IPS-NIHi7 (cell line): ENCODE measurements around the gene FZD1.
A peak's percentile ranks its signal among the peaks of the same experiment; 100 is the strongest.

Experiments used
- DNase-seq: peaks from one replicate; pipeline ENCODE4 v3.0.0; 2012; ENCODE audit warnings: mixed read lengths; ENCODE audit errors: extremely low spot score

FZD1 gene

DNA sequence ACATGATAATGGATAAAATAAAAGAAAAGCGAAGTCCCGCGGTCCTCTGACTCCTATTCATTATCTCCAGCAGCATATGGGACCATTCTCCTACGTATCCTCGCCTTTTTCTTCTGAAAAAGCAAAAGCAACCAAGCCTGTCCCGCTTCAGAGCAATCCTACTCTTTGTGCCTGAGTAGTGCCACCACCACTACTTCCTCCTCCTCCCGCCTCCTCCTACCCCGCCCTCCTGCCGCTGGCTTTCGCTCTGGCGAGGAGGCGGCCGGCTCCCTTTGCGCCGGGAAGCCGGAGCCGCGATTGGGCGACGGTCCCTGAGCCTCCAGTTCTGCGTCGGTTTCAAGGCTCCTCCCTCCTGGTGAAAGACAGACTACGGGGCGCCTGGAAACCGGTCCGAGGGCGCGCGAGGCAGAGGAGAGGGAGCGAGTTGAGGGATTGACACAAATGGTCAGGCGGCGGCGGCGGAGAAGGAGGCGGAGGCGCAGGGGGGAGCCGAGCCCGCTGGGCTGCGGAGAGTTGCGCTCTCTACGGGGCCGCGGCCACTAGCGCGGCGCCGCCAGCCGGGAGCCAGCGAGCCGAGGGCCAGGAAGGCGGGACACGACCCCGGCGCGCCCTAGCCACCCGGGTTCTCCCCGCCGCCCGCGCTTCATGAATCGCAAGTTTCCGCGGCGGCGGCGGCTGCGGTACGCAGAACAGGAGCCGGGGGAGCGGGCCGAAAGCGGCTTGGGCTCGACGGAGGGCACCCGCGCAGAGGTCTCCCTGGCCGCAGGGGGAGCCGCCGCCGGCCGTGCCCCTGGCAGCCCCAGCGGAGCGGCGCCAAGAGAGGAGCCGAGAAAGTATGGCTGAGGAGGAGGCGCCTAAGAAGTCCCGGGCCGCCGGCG, at the start of gene FZD1:
TSS of gene FZD1 (plus strand) at position 388 of the 878 bp plus-strand sequence. CDS start at position 836, 448 bp downstream.
- DNase-seq: peak; percentile 91

DNA sequence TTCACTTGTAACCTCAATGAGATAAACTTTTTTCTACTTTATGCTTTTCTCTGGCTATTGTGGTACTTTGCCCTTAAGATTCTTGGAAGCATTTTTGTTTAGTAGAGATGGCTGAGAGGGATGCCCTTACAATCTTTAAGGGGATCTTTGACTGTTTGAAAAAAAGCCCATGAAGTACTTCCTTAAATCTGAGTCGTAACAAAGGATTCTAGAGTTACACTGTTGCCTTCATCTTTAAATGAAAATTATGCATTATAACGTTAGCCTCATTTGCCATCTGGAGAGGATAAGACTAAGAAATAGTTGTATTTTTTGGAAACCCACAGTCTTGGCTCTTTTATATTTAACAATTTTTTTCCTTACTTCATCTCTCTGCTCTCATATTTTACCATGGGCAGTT, 37.8 kb upstream of the FZD1 start:
- DNase-seq: no peak

DNA sequence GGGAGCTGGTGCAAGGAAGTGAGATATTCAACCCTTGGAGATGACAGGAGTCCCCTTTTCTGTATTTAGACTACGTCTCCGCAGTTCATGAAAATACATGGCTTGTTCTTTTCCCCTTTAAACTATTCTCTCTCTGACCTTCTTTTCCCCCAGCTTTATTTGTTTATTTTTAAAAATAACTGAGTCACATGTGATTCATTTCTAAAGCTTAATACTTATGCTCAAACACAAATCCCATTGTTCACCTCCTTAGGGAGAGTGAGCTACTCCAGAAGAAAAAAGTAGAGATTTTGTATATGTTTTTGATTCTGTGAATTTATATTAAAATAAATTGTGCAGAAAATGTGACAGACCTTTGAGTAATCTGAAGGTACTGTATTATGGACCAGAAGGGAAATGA, 35.9 kb upstream of the FZD1 start:
- no peak for DNase-seq

- DNase-seq: no peak
Measured at GRCh38 chr7:91228927-91229558, 35.2 kb upstream of the FZD1 start.

- no peak for DNase-seq
Measured at GRCh38 chr7:91230100-91230499, 34.1 kb upstream of the FZD1 start.

- DNase-seq: no peak
Measured at GRCh38 chr7:91230503-91230902, 33.7 kb upstream of the FZD1 start.

DNA sequence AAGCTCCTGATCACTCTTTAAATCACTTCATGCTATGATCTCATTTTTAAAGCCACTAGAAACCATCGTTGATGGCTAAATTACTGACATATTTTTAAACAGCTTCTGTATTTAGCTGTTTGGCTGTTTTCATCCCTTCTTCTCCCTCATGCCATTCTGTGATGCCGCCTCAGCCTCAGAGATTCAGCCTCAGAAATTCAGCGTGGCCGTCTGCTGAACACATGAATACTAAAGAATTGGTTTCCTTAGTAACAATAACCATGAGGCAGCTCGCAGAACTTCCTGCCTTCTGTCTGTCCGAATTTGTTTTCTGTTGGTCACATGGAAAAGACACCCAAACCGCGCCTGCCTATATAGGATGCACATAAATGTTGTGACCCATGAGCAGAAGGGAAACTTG, 31.0 kb upstream of the FZD1 start:
- DNase-seq: no peak

DNA sequence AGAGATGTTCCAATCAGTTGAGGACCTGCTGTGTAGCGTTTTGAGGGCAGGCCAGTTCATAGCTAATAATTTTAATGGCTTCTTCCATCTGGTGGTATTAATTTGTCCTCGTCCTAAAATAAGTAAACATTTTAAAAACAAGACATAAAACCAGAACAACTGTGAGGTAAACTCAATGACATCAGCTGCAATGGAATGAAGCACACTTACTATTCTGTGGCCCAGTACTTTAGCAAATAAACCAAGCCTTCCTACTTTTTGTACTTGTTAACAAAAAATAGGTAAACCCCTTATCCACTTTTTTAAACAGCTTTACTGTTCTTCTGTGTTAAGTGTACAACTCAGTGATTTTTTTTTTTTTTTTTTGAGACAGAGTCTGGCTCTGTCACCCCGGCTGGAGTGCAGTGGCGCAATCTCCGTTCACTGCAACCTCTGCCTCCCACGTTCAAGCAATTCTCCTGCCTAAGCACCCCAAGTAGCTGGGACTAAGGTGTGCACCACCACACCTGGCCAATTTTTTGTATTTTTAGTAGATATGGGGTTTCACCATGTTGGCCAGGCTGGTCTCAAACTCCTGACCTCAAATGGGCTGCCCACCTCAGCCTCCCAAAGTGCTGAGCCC, 28.9 kb upstream of the FZD1 start:
- no peak for DNase-seq

GRCh38 chr7:91239171-91239604, 25.0 kb upstream of the FZD1 start:
- no peak for DNase-seq

DNA sequence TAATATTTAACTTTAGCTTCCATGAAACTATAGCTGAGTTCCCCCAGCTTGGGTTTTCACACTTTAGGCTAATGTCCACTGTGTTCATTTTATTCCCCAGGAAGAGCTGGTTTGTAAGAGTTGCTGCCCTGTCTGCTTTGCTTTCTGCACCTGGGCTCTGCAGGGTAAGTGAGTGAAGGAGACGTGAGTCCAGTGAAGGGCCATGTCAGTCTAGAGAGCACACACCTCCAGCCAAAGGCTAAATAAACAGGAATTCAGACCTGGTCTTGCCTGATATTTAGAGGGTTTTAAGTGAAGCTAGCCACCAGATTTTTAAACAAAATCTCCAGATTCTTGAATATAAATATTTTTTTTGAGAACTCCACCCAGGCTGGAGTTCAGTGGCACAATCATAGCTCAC, 24.5 kb upstream of the FZD1 start:
- no peak for DNase-seq

DNA sequence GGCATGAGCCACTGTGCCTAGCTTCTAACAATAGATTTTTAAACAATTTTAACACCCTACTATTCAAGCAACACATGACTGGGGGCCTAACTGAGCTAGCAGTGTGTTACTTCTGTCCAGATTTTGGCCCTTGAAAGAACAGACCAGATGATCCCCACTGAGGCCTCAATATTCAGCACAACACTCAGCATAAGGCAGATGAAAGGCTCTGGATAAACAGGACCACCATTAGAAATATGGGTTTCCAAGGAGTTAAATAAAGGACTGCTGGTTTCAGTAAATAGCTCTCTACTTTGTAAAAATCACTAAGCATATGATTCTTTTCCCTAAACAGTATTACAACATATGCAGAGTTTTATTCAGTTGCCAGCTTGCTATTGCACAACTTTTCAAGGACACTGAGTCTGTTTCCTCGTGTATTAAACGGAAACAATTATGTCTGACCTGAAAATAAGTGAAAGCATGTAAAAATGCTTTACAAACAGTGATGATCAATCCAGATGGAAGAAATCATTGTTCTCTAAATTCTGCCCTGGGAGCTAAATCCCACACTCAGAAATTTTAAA, 23.8 kb upstream of the FZD1 start:
- DNase-seq: no peak

- DNase-seq: no peak
Measured at GRCh38 chr7:91242097-91242844, 22.0 kb upstream of the FZD1 start.

GRCh38 chr7:91243591-91244301, 20.5 kb upstream of the FZD1 start:
- no peak for DNase-seq

DNA sequence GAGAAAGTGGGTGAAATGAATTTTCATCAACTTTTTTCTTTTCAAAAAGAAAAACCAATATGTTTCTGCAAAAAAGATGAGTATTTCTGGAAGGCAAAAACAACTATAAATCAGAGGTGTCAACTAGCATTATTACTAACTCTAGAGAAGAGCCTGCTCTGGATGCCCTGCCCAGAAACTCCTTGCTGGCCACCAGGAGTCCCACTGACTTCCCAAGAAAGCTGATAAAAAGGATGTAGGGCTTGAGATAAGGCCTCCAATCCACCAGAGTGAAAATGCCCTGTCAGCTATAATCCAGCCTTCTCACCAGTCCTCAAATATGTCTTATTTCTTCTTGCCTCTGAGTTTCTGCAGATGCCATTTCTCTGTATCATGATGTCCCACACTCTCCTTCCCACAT, 16.7 kb upstream of the FZD1 start:
- DNase-seq: peak; percentile 36

- no peak for DNase-seq
Measured at GRCh38 chr7:91248996-91249395, 15.2 kb upstream of the FZD1 start.

DNA sequence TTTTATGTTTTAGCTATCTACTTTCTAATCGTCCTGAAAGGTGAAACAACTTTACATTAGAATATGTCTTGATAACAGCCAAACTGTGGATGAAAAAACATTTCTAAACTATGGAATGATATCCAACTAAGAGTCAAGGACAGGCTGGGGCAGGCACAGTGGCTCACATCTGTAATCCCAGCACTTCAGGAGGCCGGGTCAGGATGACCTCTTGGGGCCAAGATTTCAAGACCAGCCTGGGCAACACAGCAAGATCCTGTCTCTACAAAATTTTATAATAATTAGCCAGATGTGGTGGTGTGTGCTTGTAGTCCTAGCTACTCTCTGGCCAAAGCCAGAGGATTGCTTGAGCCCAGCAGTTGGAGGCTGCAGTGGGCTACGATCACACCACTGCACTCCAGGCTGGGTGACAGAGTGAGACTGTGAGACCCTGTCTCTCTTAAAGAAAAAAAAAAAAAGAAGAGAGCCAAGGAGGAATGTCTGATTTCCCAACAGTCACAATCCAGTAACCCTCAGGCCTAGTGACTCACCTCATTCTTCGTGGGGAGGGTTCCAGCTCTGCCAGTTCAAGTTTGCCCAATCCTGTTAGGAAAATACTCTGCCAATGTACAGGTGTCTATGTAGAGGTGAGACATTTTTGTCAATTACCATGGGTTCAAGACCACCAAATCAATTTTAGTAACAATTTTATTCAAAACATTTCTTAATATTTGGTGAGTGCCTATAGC, 14.6 kb upstream of the FZD1 start:
- DNase-seq: no peak

DNA sequence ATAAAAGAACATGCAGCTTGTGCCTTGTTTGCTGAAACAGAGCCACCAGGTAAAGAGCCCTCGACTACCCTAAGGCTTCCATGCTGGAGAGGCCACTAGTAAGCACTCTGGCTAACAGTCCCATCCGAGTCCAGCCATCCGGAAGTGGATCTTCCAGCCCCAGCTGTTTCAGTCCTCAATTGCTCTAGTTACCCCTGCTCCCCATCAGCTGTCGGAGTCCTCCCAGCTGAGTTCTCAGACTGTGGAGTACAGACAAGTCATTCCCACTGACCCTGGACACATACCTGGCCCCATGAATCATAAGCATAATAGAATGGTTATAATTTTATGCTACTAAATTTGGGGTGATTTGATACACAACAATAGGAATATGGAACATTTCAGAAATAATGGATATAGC, 13.5 kb upstream of the FZD1 start:
- DNase-seq: no peak

GRCh38 chr7:91251877-91252276, 12.4 kb upstream of the FZD1 start:
- DNase-seq: no peak

DNA sequence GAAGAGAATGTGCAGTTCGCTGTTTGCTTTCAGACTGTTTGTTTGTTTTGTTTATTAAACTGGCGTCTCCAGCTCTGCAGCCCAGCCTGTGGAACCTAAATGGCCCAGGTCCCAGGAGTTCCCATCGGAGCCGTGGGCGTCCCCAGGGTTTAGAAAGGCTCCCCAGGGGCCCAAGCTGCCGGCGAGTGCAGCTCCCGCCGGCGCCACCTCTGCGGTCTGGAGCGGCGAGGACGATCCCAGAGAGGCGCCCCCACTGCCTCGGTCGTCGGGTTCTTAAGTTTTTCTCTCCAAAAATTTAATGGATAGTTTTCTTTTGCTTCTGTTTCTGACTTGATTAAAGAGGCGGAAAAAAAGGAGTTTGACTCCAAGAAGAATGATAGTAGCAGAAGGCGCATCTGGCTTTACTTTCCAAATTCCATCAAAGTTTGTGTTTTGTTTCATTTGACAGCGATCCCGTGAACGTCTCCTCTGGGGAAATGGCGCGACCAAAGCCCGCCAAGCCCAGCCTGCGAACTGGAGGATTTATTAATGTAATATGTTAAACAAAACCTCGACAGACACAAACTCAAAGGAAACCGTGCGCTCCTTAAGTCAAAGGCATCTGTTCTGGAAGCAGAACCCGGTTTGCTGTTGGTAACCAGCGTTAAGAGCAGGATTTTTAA, 718 bp upstream of the FZD1 start:
- DNase-seq: peak; percentile 34
